MM.1S (cell line): Measurements from ENCODE around the gene PLEKHG4.

Experiments used
- CTCF ChIP-seq: fragments of 300-600 bp; sonication (generic); IDR thresholded peaks from 2 replicates; pipeline ENCODE4 v1.5.1; 2016; ENCODE audit warnings: antibody characterized with exemption, low read length, mixed read lengths
- EZH2phosphoT487 ChIP-seq: fragments of 300-600 bp; sonication (generic); IDR thresholded peaks from 2 replicates; pipeline ENCODE4 v1.6.1; 2018; ENCODE audit warnings: antibody characterized with exemption, low read length

- TF ChIP-seq CTCF (no peak), EZH2phosphoT487 (no peak)
Measured at GRCh38 chr16:67287960-67288359, 8.6 kb downstream of the PLEKHG4 start.
